ENCODE measurements around the gene GCDH.
"Not testable (repeated sequence)": the region's sequence is repeated elsewhere in the genome, so short reads cannot be mapped to it uniquely, and the experiment has no call there.

GCDH gene

DNA sequence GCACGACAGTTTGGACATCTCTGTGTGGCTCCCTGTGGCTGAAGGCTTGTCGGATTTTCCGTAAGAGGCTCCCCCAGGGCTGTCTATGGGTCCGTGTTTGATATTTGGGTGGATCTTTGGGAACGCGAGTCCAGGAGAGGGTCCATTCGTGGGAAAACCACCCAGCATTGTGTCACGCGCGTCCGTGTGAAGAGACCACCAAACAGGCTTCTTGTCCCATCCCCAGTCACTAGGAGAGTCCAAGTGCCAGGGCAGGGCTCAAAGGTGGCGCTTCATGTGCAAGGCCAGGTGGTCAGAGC lies 6.4 kb upstream of the GCDH start:
- peaks cover 23% of the 10 kb centered on the region for H3K4me1 Mint-ChIP-seq (ENCODE audit: low read depth)
- H3K27me3 Mint-ChIP-seq (ENCODE audit: low read depth), result no peaks in the 10 kb centered on the region
- H3K4me3 Mint-ChIP-seq, result peak overlapping the region; percentile 90
- no peak overlapping the region for H3K27ac Mint-ChIP-seq
- no peaks in the 10 kb centered on the region for H3K36me3 Mint-ChIP-seq (ENCODE audit: low read depth)
- H3K9me3 Mint-ChIP-seq, result no peaks in the 10 kb centered on the region

DNA sequence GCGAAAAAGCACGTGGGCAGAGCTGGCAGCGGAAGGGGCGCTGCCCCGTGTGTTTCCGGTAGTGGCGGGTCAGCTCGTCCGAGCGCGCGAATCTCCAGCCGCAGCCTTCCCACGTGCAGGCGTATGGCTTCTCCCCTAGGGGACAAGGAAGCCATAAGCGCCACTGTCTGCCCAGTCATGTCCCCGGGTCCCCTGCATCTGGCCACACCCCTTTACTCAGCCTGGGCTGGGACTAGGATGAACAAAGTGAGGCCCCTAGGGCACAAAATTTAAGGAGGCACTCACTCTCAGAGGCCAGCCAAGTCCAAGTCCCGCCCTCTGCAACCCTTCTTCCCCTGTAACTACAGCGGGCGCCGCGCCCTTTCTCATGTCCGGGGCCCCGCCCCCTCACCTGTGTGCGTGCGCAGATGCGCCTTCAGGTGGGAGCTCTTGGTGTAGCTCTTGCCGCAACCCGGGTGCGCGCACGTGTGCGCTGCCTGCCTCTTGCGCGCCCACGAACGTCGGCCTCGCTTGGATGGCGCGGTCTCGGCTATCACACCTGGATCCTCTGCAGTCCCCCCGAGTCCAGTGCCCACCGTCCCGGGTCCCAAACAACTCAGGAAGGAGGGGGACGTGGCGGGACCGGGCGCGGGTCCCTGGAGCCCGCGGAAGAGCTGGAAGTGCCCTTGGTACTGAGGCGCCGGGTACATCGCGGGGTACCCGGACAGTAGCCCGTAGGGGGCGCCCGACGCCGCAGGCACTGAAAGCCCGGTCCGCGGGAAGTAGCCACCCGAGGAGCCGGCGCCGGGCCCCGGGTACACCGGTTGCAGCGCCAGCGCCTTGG lies 5.8 kb upstream of the GCDH start:
- Mint-ChIP-seq H3K36me3 (ENCODE audit: low read depth) (no peaks in the 10 kb centered on the region), H3K4me3 (peak overlapping the region; percentile 90), H3K4me1 (ENCODE audit: low read depth) (peaks cover 22% of the 10 kb centered on the region), H3K9me3 (no peaks in the 10 kb centered on the region), H3K27me3 (ENCODE audit: low read depth) (no peaks in the 10 kb centered on the region), H3K27ac (peak overlapping the region; percentile 86)

DNA sequence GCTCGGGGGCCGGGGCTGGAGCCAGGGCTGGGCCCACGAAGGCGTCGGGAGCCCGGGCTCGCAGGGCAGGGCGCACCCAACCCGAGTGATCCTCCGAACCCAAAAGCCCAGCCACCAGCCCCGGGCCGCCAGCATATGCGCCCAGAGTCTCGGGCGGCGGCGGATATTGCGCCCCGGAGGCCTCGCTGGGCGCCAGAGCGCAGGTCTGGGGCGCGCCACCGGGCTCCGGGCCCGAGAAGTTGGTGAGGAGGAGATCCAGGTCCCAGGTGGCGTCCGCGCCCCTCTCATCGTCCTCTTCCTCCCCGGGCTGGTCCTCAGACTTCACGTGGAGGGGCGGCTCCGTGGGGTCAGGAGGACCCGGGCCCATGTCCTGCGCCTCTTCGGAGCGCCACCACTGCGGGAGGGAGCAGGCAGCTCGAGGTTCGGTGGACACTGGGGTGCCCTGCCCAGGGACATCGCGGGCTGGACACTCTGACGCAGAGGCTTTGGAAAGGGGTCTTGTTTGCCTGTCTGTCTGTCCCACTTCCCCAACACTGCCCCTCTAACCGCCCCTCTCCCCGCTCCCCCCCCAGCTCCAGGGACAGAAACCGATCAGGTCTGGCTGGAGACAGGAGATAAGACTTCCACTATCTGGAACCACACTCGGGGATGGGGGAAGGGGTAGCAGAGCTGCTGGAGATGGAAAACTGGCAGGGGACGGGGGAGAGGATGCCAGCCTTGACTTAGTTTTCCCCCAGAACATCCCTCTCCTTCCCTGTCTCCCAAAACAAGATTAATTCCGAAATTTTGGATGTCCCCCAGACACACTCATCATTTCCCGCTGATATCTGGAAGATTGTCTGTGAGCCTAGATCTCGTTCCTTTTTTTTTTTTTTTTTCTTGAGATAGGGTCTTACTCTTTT lies 5.0 kb upstream of the GCDH start:
- peaks cover 21% of the 10 kb centered on the region for H3K4me1 Mint-ChIP-seq (ENCODE audit: low read depth)
- H3K4me3 Mint-ChIP-seq, result peak overlapping the region; percentile 56
- no peaks in the 10 kb centered on the region for H3K27me3 Mint-ChIP-seq (ENCODE audit: low read depth)
- H3K9me3 Mint-ChIP-seq, result no peaks in the 10 kb centered on the region
- H3K36me3 Mint-ChIP-seq (ENCODE audit: low read depth), result peaks cover 1% of the 10 kb centered on the region
- H3K27ac Mint-ChIP-seq, result peak overlapping the region; percentile 41

DNA sequence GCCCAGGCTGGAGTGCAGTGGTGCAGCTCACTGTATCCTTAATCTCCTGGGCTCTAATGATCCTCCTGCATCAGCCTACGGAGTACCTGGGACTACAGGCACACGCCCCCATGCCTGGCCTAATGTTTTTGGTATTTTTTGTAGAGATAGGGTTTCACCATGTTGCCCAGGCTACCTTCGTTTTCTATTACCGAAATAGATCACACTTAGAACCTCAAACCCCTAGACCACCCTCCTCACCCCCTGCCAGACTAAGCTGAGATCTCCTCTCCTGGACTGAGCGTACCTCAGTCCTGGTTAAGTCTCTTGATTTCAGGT lies 4.3 kb upstream of the GCDH start:
- Mint-ChIP-seq H3K27me3 (ENCODE audit: low read depth) (no peaks in the 10 kb centered on the region), H3K9me3 (no peaks in the 10 kb centered on the region), H3K4me3 (peak overlapping the region; percentile 56), H3K27ac (peak overlapping the region; percentile 41), H3K36me3 (ENCODE audit: low read depth) (peaks cover 4% of the 10 kb centered on the region), H3K4me1 (ENCODE audit: low read depth) (peaks cover 22% of the 10 kb centered on the region)

DNA sequence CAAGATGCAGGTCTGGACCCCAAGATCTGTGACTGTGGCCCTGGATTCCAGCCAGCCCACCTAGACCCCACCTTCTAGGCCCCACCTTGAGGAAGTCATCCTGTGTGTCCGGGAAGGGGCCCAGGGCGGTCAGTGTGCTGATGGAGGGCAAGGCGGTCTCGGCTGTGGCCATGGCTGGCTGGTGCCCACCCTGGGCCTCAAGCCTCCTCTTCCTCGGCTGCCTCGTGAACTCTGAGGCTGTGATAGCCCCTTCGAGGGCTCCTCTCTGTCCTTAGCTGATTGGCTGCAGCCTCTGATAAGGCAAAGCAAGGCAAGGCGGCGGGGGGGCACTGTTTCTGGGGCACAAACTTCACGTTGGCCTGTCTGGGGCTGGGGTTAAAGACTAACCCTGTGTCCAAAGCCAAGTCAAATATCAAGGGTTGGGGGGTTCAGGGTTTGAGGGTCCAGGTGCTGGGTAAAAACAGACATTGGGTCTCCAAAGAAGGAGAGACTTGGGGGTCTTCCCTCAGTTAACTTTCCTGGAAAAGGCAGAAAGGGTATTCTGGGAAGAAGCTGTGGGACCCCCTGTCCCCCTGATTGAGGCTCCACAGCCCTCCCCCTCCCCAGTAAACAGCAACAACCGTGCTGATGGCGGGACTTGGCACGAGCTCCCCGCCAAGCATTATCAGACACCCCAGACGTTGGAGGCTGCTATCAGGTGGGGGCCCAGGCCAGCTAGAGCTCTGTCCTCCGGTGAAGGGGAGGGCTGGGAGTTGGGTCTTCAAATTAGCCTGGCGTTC lies 3.8 kb upstream of the GCDH start, which contains the start of gene KLF1:
KLF1 (minus strand) TSS at position 233 of the 779 bp plus-strand sequence; CDS start at position 172, 61 bp downstream.
- Mint-ChIP-seq H3K4me1 (ENCODE audit: low read depth) (peaks cover 22% of the 10 kb centered on the region), H3K27me3 (ENCODE audit: low read depth) (no peaks in the 10 kb centered on the region), H3K27ac (peak within 1 kb of the TSS; percentile 41), H3K36me3 (ENCODE audit: low read depth) (peaks cover 4% of the 10 kb centered on the region), H3K9me3 (no peaks in the 10 kb centered on the region), H3K4me3 (peak within 1 kb of the TSS; percentile 56)

DNA sequence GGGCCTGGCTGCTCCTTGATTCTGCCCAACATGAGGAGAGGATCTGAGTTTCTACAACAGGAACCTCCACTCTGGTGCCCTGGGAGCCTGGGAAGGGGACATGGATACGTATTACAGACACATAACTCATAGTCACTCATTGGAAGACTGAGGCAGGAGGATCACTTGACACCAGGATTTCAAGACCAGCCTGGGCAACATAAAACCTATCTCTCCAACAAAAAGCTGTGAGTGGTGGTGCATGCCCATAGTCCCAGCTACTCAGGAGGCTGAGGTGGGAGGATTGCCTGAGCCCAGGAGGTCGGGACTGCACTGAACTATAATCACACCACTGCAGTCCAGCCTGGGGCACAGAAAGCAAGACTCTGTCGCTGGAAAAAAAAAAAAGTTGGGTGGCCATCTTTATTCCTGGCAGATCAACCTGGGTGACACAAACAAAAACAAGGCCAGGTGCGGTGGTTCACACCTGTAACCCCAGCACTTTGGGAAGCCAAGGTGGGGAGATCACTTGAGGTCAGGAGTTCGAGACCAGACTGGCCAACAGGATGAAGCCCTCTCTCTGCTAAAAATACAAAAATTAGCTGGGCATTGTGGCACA lies 2.9 kb upstream of the GCDH start:
- Mint-ChIP-seq H3K9me3 (no peaks in the 10 kb centered on the region), H3K36me3 (ENCODE audit: low read depth) (peaks cover 4% of the 10 kb centered on the region), H3K4me3 (no peak overlapping the region), H3K27me3 (ENCODE audit: low read depth) (no peaks in the 10 kb centered on the region), H3K4me1 (ENCODE audit: low read depth) (peaks cover 19% of the 10 kb centered on the region), H3K27ac (no peak overlapping the region)

DNA sequence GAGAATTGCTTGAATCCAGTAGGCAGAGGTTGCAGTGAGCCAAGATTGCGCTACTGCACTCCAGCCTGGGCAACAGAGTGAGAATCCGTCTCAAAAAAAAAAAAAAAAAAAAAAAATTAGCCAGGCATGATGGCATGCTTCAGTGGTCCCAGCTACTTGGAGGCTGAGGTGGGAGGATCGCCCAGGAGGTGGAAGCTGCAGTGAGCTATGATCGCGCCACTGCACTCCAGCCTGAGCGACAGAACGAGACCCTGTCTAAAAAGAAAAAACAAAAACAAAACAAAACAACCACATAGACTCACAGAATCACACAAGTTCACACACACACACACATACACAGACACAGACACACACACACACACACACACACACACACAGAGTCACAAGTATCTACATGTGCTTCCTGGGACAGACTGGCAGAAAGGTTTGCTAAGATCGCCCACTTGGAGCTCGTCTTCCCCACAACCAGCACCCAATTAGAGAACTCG lies 617 bp upstream of the GCDH start:
- H3K27me3 Mint-ChIP-seq (ENCODE audit: low read depth); H3K9me3 Mint-ChIP-seq: not testable (repeated sequence)
- H3K36me3 Mint-ChIP-seq (ENCODE audit: low read depth), result peaks cover 17% of the 10 kb centered on the region
- peak overlapping the region; percentile 70 for H3K27ac Mint-ChIP-seq
- H3K4me3 Mint-ChIP-seq, result peak overlapping the region; percentile 84
- H3K4me1 Mint-ChIP-seq (ENCODE audit: low read depth), result peaks cover 14% of the 10 kb centered on the region

DNA sequence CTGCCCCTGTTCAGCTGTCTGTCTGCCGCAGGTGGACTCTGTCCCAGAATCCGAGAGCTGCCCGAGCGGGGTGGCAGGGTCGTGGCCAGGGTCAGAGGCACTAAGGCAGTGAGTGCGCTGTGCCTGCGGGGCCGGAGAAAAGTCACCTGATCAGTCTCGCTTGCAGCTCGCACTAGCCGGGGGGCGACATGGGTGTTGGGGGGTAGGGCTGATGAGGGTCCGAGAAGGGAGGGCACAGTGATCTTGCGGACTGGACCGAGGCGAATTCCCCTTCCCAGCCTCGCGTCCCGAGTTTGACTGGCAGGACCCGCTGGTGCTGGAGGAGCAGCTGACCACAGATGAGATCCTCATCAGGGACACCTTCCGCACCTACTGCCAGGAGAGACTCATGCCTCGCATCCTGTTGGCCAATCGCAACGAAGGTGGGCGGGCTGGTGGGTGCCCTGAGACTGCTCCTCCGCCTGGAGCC lies 627 bp downstream of the GCDH start:
- peak overlapping the region; percentile 70 for H3K27ac Mint-ChIP-seq
- H3K27me3 Mint-ChIP-seq (ENCODE audit: low read depth), result no peaks in the 10 kb centered on the region
- peak overlapping the region; percentile 84 for H3K4me3 Mint-ChIP-seq
- H3K9me3 Mint-ChIP-seq, result no peaks in the 10 kb centered on the region
- H3K36me3 Mint-ChIP-seq (ENCODE audit: low read depth), result peaks cover 18% of the 10 kb centered on the region
- peaks cover 12% of the 10 kb centered on the region for H3K4me1 Mint-ChIP-seq (ENCODE audit: low read depth)

DNA sequence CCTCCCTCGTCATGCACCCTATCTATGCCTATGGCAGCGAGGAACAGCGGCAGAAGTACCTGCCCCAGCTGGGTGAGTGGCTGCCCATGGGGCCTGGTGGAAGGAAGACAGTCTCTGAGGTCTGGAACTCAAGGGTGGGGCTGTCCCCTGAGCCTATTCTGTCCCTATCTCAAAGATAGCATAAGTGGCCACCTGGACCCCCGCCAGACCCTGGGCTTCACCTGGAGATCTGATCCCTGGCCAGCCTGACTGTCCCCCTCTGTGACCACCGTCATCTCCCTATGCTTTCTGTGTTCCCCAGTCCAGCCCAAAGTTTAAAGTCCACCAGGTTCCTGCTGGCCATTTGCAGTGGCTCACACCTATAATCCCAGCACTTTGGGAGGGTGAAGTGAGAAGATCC lies 2.6 kb downstream of the GCDH start:
- H3K4me3 Mint-ChIP-seq, result peak overlapping the region; percentile 50
- H3K27me3 Mint-ChIP-seq (ENCODE audit: low read depth), result no peaks in the 10 kb centered on the region
- no peaks in the 10 kb centered on the region for H3K9me3 Mint-ChIP-seq
- H3K4me1 Mint-ChIP-seq (ENCODE audit: low read depth), result peaks cover 17% of the 10 kb centered on the region
- peaks cover 18% of the 10 kb centered on the region for H3K36me3 Mint-ChIP-seq (ENCODE audit: low read depth)
- no peak overlapping the region for H3K27ac Mint-ChIP-seq

DNA sequence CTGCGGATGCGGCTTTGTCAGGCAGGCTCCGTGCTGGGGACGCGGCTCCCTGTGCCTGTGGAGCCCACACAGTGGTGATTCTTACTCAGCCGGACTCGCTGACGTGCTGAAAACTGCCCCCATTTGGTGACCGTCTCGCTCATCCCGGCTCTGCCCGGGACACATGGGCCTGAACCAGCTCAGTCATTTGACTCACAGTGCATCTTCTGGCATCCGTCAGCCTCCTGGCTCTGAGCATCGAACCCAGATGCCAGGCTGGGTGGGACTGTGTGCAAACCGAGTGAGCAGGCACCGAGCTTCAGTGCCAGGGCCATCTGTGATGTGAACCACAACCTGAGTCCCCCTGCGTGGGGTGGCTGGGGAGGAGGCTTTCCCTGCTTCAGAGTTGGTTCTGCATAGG lies 5.5 kb downstream of the GCDH start:
- Mint-ChIP-seq H3K27me3 (ENCODE audit: low read depth) (no peaks in the 10 kb centered on the region), H3K9me3 (no peaks in the 10 kb centered on the region), H3K4me3 (no peak overlapping the region), H3K4me1 (ENCODE audit: low read depth) (peaks cover 12% of the 10 kb centered on the region), H3K27ac (no peak overlapping the region), H3K36me3 (ENCODE audit: low read depth) (peaks cover 14% of the 10 kb centered on the region)

DNA sequence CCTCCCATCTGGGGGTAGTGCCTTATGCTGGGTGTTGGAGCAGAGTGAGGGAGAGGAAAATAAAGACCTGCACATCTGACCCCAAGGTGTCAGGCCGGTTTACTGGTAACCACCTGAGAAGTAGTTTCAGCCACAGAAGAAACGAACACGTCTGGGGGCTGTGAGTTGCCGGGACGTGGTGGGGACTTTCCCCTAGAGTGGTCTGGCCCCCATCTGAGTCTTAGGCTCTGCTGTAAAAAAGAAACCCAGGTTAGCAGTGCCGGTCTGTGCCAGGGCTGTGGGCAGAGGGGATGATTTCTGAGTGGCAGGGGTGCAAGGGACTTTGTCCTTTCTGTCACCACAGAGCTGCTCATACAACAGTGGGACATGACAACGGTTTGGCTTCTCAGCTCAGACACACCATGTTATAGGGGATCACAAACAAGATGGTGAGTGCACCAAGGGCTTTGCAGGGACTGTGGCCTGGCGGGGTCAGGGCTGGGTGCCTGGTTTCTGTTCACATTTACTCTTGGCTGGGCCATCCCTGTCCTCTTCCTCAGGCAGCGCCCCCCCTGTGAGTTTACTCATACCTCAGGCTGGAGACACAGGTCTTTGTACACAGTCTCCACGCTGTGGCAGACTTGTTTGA lies 9.0 kb downstream of the GCDH start:
- H3K9me3 Mint-ChIP-seq, result no peaks in the 10 kb centered on the region
- H3K27me3 Mint-ChIP-seq (ENCODE audit: low read depth), result no peaks in the 10 kb centered on the region
- peaks cover 4% of the 10 kb centered on the region for H3K36me3 Mint-ChIP-seq (ENCODE audit: low read depth)
- H3K27ac Mint-ChIP-seq, result no peak overlapping the region
- H3K4me1 Mint-ChIP-seq (ENCODE audit: low read depth), result peaks cover 7% of the 10 kb centered on the region
- H3K4me3 Mint-ChIP-seq, result no peak overlapping the region

DNA sequence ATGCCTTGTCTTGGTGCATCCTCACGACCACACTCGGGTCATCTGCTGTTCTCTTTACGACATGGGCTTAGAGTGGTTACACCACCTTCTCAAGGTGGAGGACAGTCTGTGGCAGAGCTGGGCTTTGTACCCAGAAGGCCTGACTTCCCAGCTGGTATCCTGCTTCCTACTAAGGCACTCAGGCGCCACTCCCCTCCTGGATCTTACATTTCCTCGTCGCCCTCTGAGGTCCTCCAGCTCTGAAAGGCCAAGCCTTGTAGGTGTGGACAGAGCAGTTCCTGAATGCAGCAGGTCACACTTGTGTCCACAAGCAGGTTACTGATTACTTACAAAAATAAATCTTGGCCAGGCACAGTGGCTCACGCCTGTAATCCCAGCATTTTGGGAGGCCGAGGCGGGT lies 16.2 kb downstream of the GCDH start:
- no peaks in the 10 kb centered on the region for H3K27me3 Mint-ChIP-seq (ENCODE audit: low read depth)
- no peaks in the 10 kb centered on the region for H3K4me1 Mint-ChIP-seq (ENCODE audit: low read depth)
- H3K27ac Mint-ChIP-seq, result no peak overlapping the region
- H3K36me3 Mint-ChIP-seq (ENCODE audit: low read depth), result peaks cover under 1% of the 10 kb centered on the region
- no peaks in the 10 kb centered on the region for H3K9me3 Mint-ChIP-seq
- H3K4me3 Mint-ChIP-seq, result no peak overlapping the region

DNA sequence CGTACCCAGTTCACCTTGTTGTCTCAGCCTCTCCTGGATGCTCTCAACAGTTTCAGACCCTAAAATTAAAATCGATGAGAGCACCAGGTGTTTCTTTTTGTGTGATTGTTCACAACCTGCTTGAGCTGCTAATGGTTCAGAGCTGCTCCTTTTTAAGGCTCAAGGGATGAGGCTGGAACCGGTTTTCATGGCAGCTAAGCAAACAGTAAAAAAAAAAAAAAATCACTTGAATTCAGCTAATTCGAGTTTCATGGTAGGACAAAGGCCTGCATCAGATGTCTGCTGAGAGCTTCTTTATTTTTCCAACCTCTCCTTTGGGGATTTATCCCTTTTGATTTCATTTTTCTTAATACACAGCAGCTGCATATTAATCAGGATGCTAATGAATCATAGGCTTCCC lies 21.6 kb downstream of the GCDH start:
- Mint-ChIP-seq H3K36me3 (ENCODE audit: low read depth) (peaks cover 3% of the 10 kb centered on the region), H3K4me1 (ENCODE audit: low read depth) (peaks cover 15% of the 10 kb centered on the region), H3K4me3 (no peak overlapping the region), H3K27ac (no peak overlapping the region), H3K9me3 (no peaks in the 10 kb centered on the region), H3K27me3 (ENCODE audit: low read depth) (no peaks in the 10 kb centered on the region)
